HCT116 (cell line): Measurements from ENCODE around the gene DPP6.

Source experiments
- CTCF ChIP-seq, 3 experiments: fragments of 200-600 bp in 1 of 3; sonication (generic) in 1 of 3; IDR thresholded peaks in 2 of 3; conservative IDR thresholded peaks in 1 of 3; 2 replicates each; pipeline ENCODE4 v1.5.1; 2012 to 2017; ENCODE audit warnings: low read depth in 2 of 3, low read length in 2 of 3, antibody characterized with exemption in 1 of 3, borderline replicate concordance in 1 of 3, control low read depth in 1 of 3, mild to moderate bottlenecking in 1 of 3, mixed read lengths in 1 of 3, mixed run types in 1 of 3, moderate library complexity in 1 of 3; ENCODE audit not compliant: insufficient read depth in 1 of 3
- ELF1 ChIP-seq: IDR thresholded peaks from 2 replicates; pipeline ENCODE4 v1.6.1; 2012; ENCODE audit warnings: low read depth, borderline replicate concordance
- MAX ChIP-seq: IDR thresholded peaks from 2 replicates; pipeline ENCODE4 v1.6.1; 2012
- TF ChIP-seq, protein P1 (sequence below): IDR thresholded peaks from 2 replicates; pipeline ENCODE4 v1.6.1; 2011; ENCODE audit warnings: mild to moderate bottlenecking, low read length, moderate library complexity; ENCODE audit not compliant: insufficient replicate concordance; ENCODE audit errors: extremely low read depth

- no peak for TF ChIP-seq ELF1
- TF ChIP-seq, protein P1, sequence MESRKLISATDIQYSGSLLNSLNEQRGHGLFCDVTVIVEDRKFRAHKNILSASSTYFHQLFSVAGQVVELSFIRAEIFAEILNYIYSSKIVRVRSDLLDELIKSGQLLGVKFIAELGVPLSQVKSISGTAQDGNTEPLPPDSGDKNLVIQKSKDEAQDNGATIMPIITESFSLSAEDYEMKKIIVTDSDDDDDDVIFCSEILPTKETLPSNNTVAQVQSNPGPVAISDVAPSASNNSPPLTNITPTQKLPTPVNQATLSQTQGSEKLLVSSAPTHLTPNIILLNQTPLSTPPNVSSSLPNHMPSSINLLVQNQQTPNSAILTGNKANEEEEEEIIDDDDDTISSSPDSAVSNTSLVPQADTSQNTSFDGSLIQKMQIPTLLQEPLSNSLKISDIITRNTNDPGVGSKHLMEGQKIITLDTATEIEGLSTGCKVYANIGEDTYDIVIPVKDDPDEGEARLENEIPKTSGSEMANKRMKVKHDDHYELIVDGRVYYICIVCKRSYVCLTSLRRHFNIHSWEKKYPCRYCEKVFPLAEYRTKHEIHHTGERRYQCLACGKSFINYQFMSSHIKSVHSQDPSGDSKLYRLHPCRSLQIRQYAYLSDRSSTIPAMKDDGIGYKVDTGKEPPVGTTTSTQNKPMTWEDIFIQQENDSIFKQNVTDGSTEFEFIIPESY: no peak
- TF ChIP-seq CTCF (IDR thresholded peaks at IDR 0.05 in 2 of 3, conservative IDR thresholded peaks at IDR 0.05 in 1 of 3; ENCODE audit: borderline replicate concordance in 1 of 3, insufficient read depth in 1 of 3, low read depth in 2 of 3, low read length in 2 of 3): no peak
- TF ChIP-seq MAX: no peak
Measured at GRCh38 chr7:154919344-154920225, 867.4 kb downstream of the DPP6 start.
